DMS114 treated with DMSO at 0.1 percent for 48 hours (cell line): ENCODE data around the gene DEDD2.

Experiments used
- DNase-seq: peaks from one replicate; lab custom pipeline; 2025; ENCODE audit not compliant: unreplicated experiment; lab: John Stamatoyannopoulos, UW

Gene DEDD2

GRCh38 chr19:42174958-42175734, 42.3 kb downstream of the DEDD2 start:
- no peak for DNase-seq

GRCh38 chr19:42174188-42174587, 43.3 kb downstream of the DEDD2 start:
- DNase-seq: no peak

GRCh38 chr19:42173695-42174094, 43.8 kb downstream of the DEDD2 start:
- DNase-seq: no peak

DNA sequence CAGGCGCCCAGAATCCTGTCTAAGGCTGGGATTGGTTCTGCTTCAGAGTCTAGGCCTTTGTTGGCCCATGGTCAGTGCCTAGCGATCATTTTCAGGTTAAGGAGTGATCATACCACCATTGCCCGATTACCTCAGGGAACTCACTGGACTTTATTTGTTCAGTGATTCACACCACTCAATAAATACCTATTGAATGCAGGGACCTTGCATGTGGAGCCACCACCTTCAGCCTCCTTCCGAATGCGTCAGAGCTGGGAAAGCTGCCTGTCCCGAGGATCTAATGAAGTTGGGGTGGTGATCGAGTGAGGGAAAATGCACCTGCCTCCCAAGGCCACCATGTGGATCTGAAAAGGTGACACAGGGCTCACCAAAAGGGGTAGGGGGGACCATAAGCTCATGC, 45.2 kb downstream of the DEDD2 start:
- no peak for DNase-seq

- DNase-seq: no peak
Observed at GRCh38 chr19:42170715-42171114, 46.8 kb downstream of the DEDD2 start.

- DNase-seq: no peak
Observed at GRCh38 chr19:42169486-42170413, 47.7 kb downstream of the DEDD2 start.

GRCh38 chr19:42168206-42168605, 49.3 kb downstream of the DEDD2 start:
- DNase-seq: no peak

GRCh38 chr19:42166316-42166715, 51.2 kb downstream of the DEDD2 start:
- no peak for DNase-seq

- DNase-seq: no peak
Observed at GRCh38 chr19:42165146-42165545, 52.3 kb downstream of the DEDD2 start.

DNA sequence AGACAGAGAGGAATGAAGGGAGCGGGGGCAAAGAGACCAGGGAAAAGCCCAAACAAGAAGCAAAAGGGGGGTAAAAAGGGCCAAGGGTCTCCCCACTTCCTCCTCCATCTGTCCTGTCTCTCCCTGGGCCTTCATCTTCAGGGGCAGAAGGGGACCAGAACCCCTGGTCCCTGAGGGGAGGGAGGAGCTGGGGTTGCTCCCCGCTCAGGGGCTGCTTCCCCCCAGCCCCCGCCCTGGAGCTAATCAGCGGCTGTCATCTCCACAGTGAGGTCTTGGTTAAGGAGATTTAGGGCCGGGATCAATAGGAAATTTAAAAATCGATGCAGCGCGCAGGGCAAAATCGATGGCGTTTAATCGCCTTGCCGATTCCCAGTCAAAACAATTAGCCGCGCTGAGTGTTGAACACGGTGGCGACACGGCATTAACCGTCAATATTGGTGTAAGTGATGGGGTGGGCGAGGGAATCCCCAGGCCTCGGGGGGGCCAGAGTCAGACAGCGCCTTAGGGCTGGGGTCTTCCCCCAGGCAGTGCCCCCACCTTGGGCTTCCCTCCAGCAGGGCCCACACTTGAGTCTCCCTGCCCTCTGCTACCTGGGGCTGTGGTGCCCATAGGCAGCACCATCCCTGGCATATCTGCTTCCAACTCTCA, 55.7 kb downstream of the DEDD2 start:
- no peak for DNase-seq

- no peak for DNase-seq
Observed at GRCh38 chr19:42159942-42160341, 57.5 kb downstream of the DEDD2 start.

DNA sequence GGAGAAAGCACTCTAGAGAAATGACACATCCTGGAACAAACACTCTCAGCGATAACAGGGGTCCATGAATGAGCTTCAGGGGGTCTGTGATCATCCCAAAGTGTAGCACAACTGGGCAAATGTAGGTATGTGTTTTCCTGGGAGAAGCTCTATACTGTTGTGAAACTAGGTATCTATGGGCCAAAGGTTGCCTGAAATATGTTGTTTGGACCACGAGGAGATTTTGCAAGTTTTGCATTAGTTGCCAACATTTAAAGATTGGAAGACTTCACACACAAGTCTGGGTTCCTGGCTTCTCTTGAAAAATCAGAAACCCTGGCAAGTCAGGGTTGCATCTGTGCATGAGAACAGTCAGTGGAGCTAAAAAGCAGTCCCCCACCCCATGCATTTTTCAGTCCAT, 58.6 kb downstream of the DEDD2 start:
- DNase-seq: no peak

DNA sequence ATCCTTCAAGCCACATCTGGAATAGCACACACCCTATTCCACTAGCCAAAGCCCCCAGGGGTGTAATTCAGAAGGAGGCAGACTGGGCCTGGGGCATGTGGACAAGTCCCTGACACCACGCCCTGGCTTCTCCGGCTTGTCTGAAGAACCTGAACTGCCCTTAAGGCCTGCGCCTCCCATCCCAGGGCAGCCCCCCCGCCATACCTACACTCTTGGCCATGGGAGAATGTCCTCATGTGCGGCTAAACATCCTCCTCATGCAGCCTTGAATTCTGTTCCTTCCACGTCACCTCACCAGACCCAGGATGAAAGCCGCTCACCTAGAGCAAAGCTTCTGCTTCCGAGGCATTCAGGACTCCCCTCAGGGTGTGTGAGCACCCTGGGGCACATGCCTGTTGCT, 60.9 kb downstream of the DEDD2 start:
- no peak for DNase-seq

GRCh38 chr19:42155796-42156195, 61.7 kb downstream of the DEDD2 start:
- no peak for DNase-seq

DNA sequence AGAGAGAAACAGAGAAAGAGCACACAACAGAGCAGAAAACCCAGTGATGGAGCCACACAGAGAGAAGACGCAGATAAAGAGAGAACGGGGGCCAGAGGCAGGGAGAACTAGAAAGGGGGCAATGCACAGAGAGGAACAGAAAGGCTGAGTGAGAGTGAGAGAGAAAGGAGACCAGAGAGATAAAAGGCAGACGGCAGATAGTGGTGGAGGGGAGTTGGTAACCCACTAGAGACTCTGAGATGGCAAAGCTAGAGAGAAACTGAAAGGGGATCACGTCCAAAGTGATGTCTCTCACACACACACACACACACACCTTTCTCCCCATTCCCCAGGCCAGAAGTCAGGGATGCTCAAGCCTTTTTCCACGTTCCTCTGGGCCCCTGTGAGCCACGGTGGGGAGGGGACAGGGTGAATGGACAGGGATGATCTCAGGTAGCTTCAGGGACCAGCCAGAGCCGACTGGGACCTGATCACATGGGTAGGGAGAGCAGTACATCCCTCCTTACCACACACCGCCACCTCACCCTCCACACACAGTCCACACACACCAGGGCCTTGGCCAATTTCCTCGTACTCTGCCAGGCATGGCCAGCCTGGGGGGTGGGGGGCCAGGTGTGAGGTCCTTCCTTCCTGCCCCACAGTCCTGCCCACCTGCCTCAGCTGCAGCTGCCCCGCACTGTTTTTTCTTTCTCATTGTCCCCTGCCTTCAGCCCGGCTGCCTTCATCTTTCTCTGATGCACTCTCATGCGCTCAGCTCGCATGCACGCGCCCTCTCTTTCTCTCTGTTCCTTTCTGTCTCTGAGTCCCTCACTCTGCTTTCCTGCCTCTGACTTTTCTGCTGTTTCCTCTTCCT, 62.8 kb downstream of the DEDD2 start:
- no peak for DNase-seq

DNA sequence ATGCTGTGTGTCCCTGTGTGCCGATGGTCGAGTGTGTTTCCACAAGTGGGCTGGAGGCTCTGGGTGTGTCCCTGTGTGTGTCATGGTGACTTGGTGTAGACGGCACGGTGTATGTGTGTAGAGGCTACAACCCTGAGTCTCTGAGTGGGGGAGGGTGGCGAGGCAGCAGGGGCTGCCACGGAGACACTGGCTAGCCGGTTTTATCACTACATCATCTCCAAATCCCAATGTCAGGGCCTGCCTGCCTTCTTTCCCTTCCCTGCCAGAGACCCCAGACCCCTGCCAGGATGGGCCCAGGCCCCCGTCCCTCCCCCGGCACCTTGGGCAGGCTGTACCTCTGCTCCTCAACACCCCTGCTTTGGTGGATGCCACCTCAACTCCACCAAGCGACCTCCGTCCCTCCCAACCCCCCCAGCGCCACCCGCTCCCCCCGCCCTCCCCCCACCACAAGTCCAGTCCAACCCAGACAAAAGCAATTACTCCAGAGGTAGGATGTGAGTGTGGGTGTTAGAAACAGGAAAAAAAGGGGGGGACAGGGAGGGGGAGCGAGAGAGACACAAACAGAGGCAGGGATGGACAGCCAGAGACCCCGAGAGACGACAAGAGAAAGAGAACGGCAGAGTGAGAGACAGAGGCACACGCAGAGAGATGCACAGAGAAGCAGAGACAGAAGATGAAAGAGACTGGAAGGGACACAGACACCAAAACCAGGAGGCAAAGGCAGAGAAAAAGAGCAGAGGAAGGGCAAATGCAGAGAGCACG, 63.6 kb downstream of the DEDD2 start:
- no peak for DNase-seq

DNA sequence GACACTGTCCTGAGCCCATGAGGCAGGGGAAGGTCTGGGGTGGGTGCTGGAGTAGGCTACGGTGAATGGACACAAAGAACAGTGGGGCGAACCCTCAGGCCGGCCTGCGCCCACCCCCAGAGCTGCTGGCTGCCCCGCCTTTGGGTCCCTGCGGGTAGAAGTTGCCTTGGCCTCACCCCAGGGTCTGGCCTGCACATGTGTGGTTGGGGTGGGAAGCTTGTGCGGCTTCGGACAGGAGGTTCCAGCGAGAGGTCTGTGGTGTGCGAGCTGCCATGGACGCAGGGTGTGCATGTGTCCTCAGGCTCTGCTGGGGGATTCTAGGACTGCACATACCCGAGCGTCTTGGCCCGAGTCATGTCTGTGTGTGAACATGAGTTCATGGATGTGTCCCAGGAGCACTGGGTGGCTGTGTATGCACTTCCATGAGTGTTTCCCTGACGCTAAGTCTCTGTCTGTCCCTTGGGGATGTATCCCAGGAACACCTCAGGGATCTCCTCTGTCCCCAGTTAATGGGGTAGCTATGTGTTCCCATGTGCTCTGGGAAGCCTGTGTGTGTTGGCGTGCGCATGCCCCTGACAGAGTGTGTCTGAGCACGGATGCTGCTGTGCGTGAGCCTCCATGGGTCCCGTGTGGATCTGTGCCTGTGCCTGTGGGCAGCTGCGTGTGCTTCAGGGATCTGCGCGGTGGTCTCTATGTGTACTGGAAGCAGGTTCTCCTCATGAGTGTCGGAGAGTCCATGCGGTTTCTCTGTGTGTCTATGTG, 64.4 kb downstream of the DEDD2 start:
- DNase-seq: no peak

DNA sequence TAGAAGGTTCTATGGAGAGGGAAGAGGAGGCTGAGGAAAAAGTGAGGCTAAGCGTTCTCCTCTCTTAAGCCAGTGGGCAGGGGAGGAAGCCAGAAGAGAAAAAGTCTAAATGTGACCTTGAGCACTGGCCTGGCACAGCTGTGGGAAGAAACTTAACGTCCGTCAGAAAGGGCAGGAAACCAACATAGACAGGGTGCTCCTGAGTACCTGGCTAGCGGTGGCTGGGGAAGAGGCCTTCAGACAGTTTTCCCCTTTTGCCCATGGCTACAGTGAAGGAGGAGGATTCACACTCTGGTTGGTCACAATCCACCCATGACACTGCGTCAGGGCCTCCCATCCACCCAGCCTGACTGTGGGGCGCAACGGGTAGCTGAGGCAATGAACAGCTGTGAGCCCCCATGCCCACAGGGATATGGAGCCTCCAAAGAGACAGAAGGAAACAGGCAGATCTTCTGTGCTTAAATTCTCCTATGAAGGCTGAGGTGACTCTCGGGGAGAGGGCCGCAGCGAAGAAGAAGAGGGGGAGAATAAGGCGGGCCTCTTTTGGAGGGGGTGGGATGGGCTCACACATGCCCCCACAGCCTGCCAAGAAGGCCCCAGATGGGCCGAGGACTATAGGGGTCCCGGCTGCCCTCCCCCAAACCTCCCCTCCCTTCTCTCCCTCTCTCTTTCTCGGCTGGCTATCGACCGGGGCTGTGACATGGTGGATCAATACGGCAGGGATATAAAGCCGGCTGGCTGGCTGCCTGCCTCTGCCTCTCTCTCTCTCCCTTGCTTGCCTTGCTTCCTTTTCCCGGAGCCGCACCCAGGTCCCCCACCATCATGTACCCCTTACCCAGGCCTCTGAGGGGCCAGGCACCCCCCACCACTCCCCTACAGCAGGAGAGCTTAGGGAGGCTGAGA, 65.4 kb downstream of the DEDD2 start:
- DNase-seq: no peak
